NB4 (cell line): ENCODE data around the gene OR7D2.

Source experiments
- DNase-seq: peaks from one replicate; pipeline ENCODE4 v3.0.0; 2010; ENCODE audit warnings: low read depth
- H3K4me3 ChIP-seq: one replicate; pipeline ENCODE4 v1.5.1; 2011; ENCODE audit warnings: mild to moderate bottlenecking, low read depth, low read length, moderate library complexity
- MYC ChIP-seq: IDR thresholded peaks from 2 replicates; pipeline ENCODE4 v1.6.1; 2011; ENCODE audit warnings: low read depth, low read length
- POLR2A ChIP-seq: IDR thresholded peaks from 2 replicates; pipeline ENCODE4 v1.6.1; 2011; ENCODE audit warnings: mild to moderate bottlenecking; ENCODE audit not compliant: insufficient read length; ENCODE audit errors: extremely low read depth
- TF ChIP-seq, protein P1 (sequence below): IDR thresholded peaks from 2 replicates; pipeline ENCODE4 v1.6.1; 2011; ENCODE audit warnings: low read depth, low read length
- TF ChIP-seq, protein P2 (sequence below): IDR thresholded peaks from one replicate; pipeline ENCODE4 v1.5.1; 2012; ENCODE audit warnings: low read depth, low read length

OR7D2 gene

DNA sequence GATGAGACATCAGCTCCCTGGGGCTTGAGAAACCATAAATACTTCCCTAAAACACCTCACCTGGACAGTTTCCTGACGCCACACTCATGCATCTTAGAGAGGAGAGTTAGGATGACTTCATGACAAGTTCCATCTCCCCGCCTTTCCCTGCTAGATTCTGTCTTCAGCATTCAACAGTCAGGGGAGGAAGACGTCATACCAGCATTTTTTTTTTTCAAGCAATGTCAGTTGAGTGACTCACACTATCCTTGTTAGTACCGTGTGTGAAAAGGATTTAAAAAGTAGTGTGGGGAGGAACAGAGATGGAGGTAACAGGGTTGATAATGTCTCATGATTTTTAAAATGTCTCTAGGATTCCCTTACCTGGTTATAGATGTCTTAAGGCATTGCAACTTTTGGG, at the start of gene OR7D2:
Gene OR7D2 (plus strand): TSS at position 79 of the 400 bp plus-strand sequence. CDS start 6,803 bp downstream, outside the sequence.
- DNase-seq, result no peak
- TF ChIP-seq, protein P1, sequence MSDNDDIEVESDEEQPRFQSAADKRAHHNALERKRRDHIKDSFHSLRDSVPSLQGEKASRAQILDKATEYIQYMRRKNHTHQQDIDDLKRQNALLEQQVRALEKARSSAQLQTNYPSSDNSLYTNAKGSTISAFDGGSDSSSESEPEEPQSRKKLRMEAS, result no peak
- TF ChIP-seq, protein P2, sequence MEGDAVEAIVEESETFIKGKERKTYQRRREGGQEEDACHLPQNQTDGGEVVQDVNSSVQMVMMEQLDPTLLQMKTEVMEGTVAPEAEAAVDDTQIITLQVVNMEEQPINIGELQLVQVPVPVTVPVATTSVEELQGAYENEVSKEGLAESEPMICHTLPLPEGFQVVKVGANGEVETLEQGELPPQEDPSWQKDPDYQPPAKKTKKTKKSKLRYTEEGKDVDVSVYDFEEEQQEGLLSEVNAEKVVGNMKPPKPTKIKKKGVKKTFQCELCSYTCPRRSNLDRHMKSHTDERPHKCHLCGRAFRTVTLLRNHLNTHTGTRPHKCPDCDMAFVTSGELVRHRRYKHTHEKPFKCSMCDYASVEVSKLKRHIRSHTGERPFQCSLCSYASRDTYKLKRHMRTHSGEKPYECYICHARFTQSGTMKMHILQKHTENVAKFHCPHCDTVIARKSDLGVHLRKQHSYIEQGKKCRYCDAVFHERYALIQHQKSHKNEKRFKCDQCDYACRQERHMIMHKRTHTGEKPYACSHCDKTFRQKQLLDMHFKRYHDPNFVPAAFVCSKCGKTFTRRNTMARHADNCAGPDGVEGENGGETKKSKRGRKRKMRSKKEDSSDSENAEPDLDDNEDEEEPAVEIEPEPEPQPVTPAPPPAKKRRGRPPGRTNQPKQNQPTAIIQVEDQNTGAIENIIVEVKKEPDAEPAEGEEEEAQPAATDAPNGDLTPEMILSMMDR, result no peak
- TF ChIP-seq POLR2A (no peak), MYC (no peak)
- H3K4me3 ChIP-seq, result no peak within 1 kb of the TSS

GRCh38 chr19:9130965-9131364, 47.8 kb upstream of the OR7D2 start:
- peak; percentile 73 for DNase-seq
- H3K4me3 ChIP-seq, result no peak overlapping the region
- TF ChIP-seq, protein P2, result no peak
- TF ChIP-seq, protein P1, result no peak
- TF ChIP-seq MYC (no peak), POLR2A (no peak)

DNA sequence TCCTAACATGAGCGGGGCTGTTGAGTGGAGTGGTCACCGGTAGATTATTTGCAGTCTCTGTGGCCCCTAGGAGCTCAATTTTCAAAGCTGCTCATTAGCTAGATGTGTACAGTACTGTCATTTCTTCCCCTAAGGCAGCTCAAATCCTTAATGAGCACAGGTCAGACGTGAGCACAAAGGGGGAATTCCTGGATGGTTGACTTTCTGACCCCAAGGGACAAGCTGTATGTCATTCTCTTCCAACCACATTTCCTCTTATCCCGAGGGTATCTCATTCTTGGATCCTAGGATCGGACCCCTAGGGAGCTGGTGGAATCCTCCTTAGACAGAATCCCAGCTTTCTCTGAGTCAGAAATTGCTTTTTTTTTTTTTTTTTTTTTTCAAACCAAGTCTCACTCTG, 46.4 kb upstream of the OR7D2 start:
- TF ChIP-seq POLR2A (no peak), MYC (no peak)
- TF ChIP-seq, protein P1, result no peak
- TF ChIP-seq, protein P2, result no peak
- no peak overlapping the region for H3K4me3 ChIP-seq
- DNase-seq, result no peak

GRCh38 chr19:9139609-9140158, 39.1 kb upstream of the OR7D2 start:
- DNase-seq, result peak; percentile 36
- TF ChIP-seq MYC, result no peak
- TF ChIP-seq, protein P1, result peak; percentile 92
- H3K4me3 ChIP-seq, result peak overlapping the region; percentile 70

DNA sequence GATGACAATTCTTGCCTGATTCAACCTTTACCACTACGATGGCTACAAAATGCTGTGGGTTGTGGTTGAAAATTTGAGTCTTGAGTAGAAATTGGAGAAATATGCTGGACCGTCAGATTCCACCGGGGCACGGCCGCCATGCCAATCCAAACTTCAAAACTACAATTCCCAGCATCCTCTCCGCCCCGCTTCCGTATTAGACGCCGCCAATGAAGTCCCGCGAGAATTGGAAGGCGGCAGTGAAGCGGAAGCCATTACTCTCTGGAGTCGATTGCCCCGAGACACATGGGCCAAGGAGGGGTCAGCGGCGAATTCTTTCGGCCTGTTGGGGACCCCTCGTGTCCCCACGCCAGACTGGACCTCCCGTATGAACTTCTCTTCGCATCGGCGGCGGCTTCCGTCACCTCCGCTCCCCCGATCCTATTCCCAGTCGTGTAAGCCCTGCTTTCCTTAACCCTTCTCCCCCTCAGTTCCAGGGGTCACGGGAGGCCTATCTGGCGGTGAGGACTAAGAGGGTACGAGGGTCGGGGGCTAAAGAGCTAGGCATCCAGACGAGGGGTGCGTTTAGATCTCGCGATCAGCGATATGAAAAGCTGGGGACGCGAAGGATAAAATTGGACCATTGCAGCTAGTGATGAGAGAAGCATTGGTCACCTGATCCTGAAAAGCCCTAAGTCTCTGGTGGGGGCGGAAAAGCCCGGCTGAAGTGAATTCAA, 38.5 kb upstream of the OR7D2 start, which contains the start of gene ZNF317:
Gene ZNF317 (plus strand): TSS at position 239 of the 716 bp plus-strand sequence. CDS start 15,620 bp downstream, outside the sequence.
- peak within 1 kb of the TSS; percentile 70 for H3K4me3 ChIP-seq
- TF ChIP-seq, protein P2, result no peak
- TF ChIP-seq POLR2A (peak; percentile 99), MYC (peak; percentile 98)
- TF ChIP-seq, protein P1, result peak; percentile 77
- peak; percentile 99 for DNase-seq

DNA sequence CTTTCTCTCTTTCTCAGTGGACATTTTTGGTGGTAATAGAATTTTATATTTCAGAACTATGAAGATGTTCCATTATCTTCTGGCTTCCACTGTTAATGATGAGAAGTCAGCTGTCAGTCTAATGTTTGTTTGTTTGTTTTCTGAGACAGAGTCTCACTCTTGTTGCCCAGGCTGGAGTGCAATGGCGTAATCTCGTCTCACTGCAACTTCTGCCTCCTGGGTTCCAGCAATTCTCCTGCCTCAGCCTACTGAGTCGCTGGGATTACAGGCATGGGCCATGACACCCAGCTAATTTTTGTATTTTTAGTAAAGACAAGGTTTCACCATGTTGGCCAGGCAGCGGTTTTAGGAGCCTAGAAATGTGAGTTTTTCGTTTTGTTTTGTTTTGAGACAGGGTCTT, 33.9 kb upstream of the OR7D2 start:
- DNase-seq, result peak; percentile 45
- no peak overlapping the region for H3K4me3 ChIP-seq
- TF ChIP-seq, protein P2, result no peak
- no peak for TF ChIP-seq POLR2A
- TF ChIP-seq, protein P1, result no peak
